ENCODE results near the gene AFAP1L1. TPM values are rescaled to one million over a fixed set of nuclear protein-coding genes. Genes with fewer than 3 reads are reported as not detected.

The AFAP1L1 gene
- total and polyA plus RNA-seq, 3 donors from 2014 or later = 10.4 to 12.6 (median 11.9) TPM

DNA sequence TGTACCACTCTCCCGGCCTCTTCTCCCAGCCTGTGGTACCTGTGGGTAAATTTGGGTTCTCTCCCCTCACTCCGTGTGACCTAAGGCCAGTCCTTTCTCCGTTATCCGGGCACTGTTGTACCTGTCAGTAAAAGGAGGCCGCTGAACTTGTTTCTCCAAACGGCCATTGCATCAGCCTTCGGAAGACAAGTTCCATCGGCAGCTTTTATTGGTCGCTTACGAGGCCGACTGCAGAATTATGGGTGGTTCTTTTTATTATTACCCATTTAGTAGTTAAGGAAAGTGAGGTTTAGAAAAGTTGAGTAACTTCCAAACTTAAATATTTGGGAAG lies 74.2 kb downstream of the AFAP1L1 start:
- TF ChIP-seq POLR2A (IDR thresholded peaks at IDR 0.05) (no peak), CTCF (IDR thresholded peaks at IDR 0.05) (no peak)
- intact Hi-C loops (cut with DNase I; ENCODE audit: low total_unique reads) = no loop called here
- no peak for DNase-seq
- Histone ChIP-seq H3K27ac (peak overlapping the region; percentile 5 to 70), H3K4me1 (peaks cover 6% of the 10 kb centered on the region), H3K4me3 (peak overlapping the region; percentile 65 to 90), H3K27me3 (no peaks in the 10 kb centered on the region), H3K36me3 (ENCODE audit: low read depth, missing control alignments) (no peaks in the 10 kb centered on the region), H3K9me3 (no peaks in the 10 kb centered on the region)
- 0 to 1% methylated on average over 11 of the region's 11 CpGs for WGBS, 2 donors

DNA sequence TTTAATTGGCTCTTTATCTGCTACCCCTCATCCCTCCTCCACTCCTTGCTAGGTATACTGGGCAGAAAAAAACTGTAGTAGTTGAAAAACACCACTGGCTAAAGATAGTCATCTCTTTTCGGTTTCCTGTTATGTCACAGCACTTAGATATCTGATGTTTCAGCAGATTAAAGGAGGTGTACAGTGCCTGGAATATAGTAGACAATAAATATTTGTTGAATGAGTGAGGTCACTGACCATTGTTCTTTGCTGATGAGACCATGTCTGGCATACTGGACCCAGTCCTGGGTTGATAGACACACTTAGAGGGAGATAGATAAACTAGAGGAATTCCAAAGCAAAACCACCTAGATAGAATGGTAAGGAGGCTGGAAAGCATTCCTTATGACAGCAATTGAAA lies 76.9 kb downstream of the AFAP1L1 start:
- Histone ChIP-seq H3K9me3 (no peaks in the 10 kb centered on the region), H3K36me3 (ENCODE audit: low read depth, missing control alignments) (no peaks in the 10 kb centered on the region), H3K4me1 (peaks cover 6% of the 10 kb centered on the region), H3K27me3 (no peaks in the 10 kb centered on the region), H3K4me3 (no peak overlapping the region), H3K27ac (no peak overlapping the region)
- WGBS, 2 donors = 74 to 93% methylated on average over 1 of the region's 1 CpG
- intact Hi-C loops (cut with DNase I; ENCODE audit: low total_unique reads) = no loop called here
- TF ChIP-seq POLR2A (IDR thresholded peaks at IDR 0.05) = no peak
- TF ChIP-seq CTCF (IDR thresholded peaks at IDR 0.05) = no peak
- DNase-seq = no peak

DNA sequence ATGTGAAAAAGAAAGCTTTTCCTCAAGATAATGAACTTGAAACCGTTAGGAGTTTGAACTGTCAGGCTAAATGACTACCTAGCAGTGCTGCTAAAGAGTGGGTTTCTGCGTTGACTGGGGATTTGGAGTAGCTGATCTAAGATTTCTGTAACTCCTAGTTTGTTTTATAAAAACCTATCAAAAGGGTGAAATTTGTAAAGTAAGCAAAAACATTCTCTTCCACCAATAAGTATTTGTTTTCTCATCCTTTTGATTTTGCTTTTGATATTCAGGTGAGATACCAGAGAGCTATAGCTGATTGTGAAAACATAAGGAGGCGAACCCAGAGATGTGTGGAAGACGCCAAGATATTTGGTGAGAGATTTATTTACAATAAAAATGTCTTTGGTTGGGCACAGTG lies 77.7 kb downstream of the AFAP1L1 start:
- DNase-seq = no peak
- no peak for TF ChIP-seq CTCF (IDR thresholded peaks at IDR 0.05)
- no peak for TF ChIP-seq POLR2A (IDR thresholded peaks at IDR 0.05)
- intact Hi-C loops (cut with DNase I; ENCODE audit: low total_unique reads) = no loop called here
- 90 to 97% methylated on average over 4 of the region's 4 CpGs for WGBS, 2 donors
- Histone ChIP-seq H3K27me3 (no peaks in the 10 kb centered on the region), H3K9me3 (no peaks in the 10 kb centered on the region), H3K4me3 (no peak overlapping the region), H3K4me1 (peaks cover 6% of the 10 kb centered on the region), H3K27ac (no peak overlapping the region), H3K36me3 (ENCODE audit: low read depth, missing control alignments) (no peaks in the 10 kb centered on the region)

GRCh38 chr5:149352169-149352568 lies 80.5 kb downstream of the AFAP1L1 start:
- Histone ChIP-seq H3K4me1 (no peaks in the 10 kb centered on the region), H3K9me3 (no peaks in the 10 kb centered on the region), H3K27ac (no peak overlapping the region), H3K27me3 (no peaks in the 10 kb centered on the region), H3K4me3 (no peak overlapping the region), H3K36me3 (ENCODE audit: low read depth, missing control alignments) (no peaks in the 10 kb centered on the region)
- WGBS, 2 donors = 79 to 86% methylated on average over 4 of the region's 4 CpGs
- intact Hi-C loops (cut with DNase I; ENCODE audit: low total_unique reads) = no loop called here
- no peak for TF ChIP-seq POLR2A (IDR thresholded peaks at IDR 0.05)
- no peak for TF ChIP-seq CTCF (IDR thresholded peaks at IDR 0.05)
- DNase-seq = no peak

- peaks cover 8% of the 10 kb centered on the region for H3K4me1 ChIP-seq
- DNase-seq = no peak
- 87 to 95% methylated on average over 2 of the region's 2 CpGs for WGBS, 2 donors
- no peak for TF ChIP-seq CTCF (IDR thresholded peaks at IDR 0.05)
- no peak for TF ChIP-seq POLR2A (IDR thresholded peaks at IDR 0.05)
- no peaks in the 10 kb centered on the region for H3K36me3 ChIP-seq (ENCODE audit: low read depth, missing control alignments)
- intact Hi-C loops (cut with DNase I; ENCODE audit: low total_unique reads) = no loop called here
- H3K4me3 ChIP-seq = no peak overlapping the region
- no peaks in the 10 kb centered on the region for H3K27me3 ChIP-seq
- H3K27ac ChIP-seq = no peak overlapping the region
- H3K9me3 ChIP-seq = no peaks in the 10 kb centered on the region
Measured at GRCh38 chr5:149353911-149354310, 82.3 kb downstream of the AFAP1L1 start.
